Vagina (tissue), 2 donors: ENCODE data around the gene C1orf21. TPM values are rescaled to one million over a fixed set of nuclear protein-coding genes. Genes with fewer than 3 reads are reported as not detected.

Experiments used
- DNase-seq, 2 donors: peaks; one replicate each; pipeline ENCODE4 v3.0.0-alpha.2; 2017; ENCODE audit errors: extremely low spot score in 2 of 2
- H3K27ac ChIP-seq: fragments of 200-600 bp; sonication (generic); one replicate; pipeline ENCODE4 v1.5.1; 2019
- H3K27me3 ChIP-seq: fragments of 200-600 bp; sonication (generic); one replicate; pipeline ENCODE4 v1.5.1; 2019
- H3K36me3 ChIP-seq, 2 donors: fragments of 200-600 bp; sonication (generic); one replicate each; pipeline ENCODE4 v1.5.1; 2017 to 2019
- H3K4me1 ChIP-seq: fragments of 200-600 bp; sonication (generic); one replicate; pipeline ENCODE4 v1.5.1; 2019
- H3K4me3 ChIP-seq, 2 donors: fragments of 200-600 bp; sonication (generic); 1 replicate in 1 of 2; 2 replicates in 1 of 2; pipeline ENCODE4 v1.5.1; 2016 to 2019
- H3K9me3 ChIP-seq: fragments of 200-600 bp; sonication (generic); one replicate; pipeline ENCODE4 v1.5.1; 2019
- POLR2A ChIP-seq, 2 donors: fragments of 450-650 bp; IDR thresholded peaks; one replicate each; pipeline ENCODE4 v1.6.1; 2017; ENCODE audit warnings: antibody characterized with exemption in 2 of 2, mild to moderate bottlenecking in 2 of 2, moderate library complexity in 2 of 2
- POLR2AphosphoS5 ChIP-seq, 2 donors: sonication (generic); formaldehyde crosslinking; IDR thresholded peaks; one replicate each; pipeline ENCODE4 v1.9.0; 2017; ENCODE audit warnings: antibody characterized with exemption in 2 of 2, mild to moderate bottlenecking in 2 of 2, low read depth in 1 of 2; ENCODE audit not compliant: insufficient read depth in 1 of 2
- intact Hi-C: fragments of 100-400 bp; cut with DNase I; formaldehyde crosslinking; loops from one replicate; pipeline ENCODE4 v1.15.1; 2023
- total RNA-seq: library from RNA; depleted of rRNA; stranded (reverse); fragments of >200 nt; gene quantifications from one replicate; pipeline ENCODE4 v1.2.3, GENCODE V29; 2016
- TF ChIP-seq, protein P1 (sequence below), 3 experiments: fragments of 450-650 bp in 2 of 3; fragments of 200-600 bp in 1 of 3; sonication (generic) in 1 of 3; IDR thresholded peaks; one replicate each; pipeline ENCODE4 v1.5.1; 2017 to 2019; ENCODE audit warnings: antibody characterized with exemption in 3 of 3, mild to moderate bottlenecking in 2 of 3, moderate library complexity in 2 of 3

Gene C1orf21
- total RNA-seq, 1 donor from 2014 or later, result 24.1 TPM

- no peaks in the 10 kb centered on the region for H3K27me3 ChIP-seq
- no peak overlapping the region for H3K4me3 ChIP-seq
- H3K4me1 ChIP-seq, result no peaks in the 10 kb centered on the region
- H3K27ac ChIP-seq, result no peak overlapping the region
- no peak for DNase-seq
- H3K36me3 ChIP-seq, result no peaks in the 10 kb centered on the region
- TF ChIP-seq POLR2AphosphoS5 (IDR thresholded peaks at IDR 0.05; ENCODE audit: insufficient read depth in 1 of 2, low read depth in 1 of 2) (no peak), POLR2A (IDR thresholded peaks at IDR 0.05) (no peak)
- TF ChIP-seq, protein P1, sequence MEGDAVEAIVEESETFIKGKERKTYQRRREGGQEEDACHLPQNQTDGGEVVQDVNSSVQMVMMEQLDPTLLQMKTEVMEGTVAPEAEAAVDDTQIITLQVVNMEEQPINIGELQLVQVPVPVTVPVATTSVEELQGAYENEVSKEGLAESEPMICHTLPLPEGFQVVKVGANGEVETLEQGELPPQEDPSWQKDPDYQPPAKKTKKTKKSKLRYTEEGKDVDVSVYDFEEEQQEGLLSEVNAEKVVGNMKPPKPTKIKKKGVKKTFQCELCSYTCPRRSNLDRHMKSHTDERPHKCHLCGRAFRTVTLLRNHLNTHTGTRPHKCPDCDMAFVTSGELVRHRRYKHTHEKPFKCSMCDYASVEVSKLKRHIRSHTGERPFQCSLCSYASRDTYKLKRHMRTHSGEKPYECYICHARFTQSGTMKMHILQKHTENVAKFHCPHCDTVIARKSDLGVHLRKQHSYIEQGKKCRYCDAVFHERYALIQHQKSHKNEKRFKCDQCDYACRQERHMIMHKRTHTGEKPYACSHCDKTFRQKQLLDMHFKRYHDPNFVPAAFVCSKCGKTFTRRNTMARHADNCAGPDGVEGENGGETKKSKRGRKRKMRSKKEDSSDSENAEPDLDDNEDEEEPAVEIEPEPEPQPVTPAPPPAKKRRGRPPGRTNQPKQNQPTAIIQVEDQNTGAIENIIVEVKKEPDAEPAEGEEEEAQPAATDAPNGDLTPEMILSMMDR (IDR thresholded peaks at IDR 0.05), result no peak
- intact Hi-C loops, result no loop called here
- H3K9me3 ChIP-seq, result no peaks in the 10 kb centered on the region
Observed at GRCh38 chr1:184598403-184599193, 211.8 kb downstream of the C1orf21 start.

DNA sequence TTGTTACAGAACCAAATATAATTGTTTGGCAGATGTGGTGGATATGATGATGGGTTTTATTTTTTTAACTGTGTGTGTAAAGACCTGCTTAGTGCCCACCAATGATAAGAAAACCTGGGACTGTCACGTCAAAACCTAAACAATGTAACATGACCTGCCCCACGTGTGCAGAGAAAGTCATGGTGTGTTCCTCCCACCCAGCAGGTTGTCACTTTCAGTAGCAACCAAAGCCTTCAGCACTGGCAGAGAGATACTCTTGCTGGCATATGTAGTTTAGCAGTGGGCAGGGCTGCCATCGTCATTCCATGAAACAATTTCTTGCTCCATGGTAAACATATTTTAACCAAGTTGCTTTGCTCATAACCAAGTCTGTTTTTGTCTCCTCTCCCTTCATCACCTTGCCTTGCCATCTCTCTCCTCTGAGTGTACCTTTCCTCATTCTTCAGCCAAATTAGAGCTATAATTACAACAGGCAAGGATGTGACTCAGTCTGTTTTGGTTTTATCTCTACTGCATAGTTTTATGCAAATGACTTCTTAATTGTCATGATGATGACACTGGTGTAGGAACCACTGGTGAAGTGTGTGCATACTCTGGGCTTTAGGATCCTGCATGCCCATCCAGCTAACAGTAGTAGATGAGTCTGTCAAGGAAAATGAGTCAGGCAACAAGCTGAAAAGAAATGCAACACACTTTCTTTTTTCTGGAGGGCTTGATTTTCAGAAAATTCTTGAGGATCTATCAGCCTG lies 217.5 kb downstream of the C1orf21 start:
- no peak for DNase-seq
- intact Hi-C loops, result no loop called here
- H3K9me3 ChIP-seq, result no peaks in the 10 kb centered on the region
- no peaks in the 10 kb centered on the region for H3K36me3 ChIP-seq
- no peak overlapping the region for H3K27ac ChIP-seq
- no peaks in the 10 kb centered on the region for H3K27me3 ChIP-seq
- peaks cover 7% of the 10 kb centered on the region for H3K4me1 ChIP-seq
- no peak overlapping the region for H3K4me3 ChIP-seq
- TF ChIP-seq, protein P1 (IDR thresholded peaks at IDR 0.05), result no peak
- no peak for TF ChIP-seq POLR2A (IDR thresholded peaks at IDR 0.05)
- no peak for TF ChIP-seq POLR2AphosphoS5 (IDR thresholded peaks at IDR 0.05; ENCODE audit: insufficient read depth in 1 of 2, low read depth in 1 of 2)

- Histone ChIP-seq H3K9me3 (no peaks in the 10 kb centered on the region), H3K4me1 (peaks cover 19% of the 10 kb centered on the region), H3K27ac (no peak overlapping the region), H3K27me3 (no peaks in the 10 kb centered on the region), H3K4me3 (no peak overlapping the region), H3K36me3 (no peaks in the 10 kb centered on the region)
- TF ChIP-seq POLR2AphosphoS5 (IDR thresholded peaks at IDR 0.05; ENCODE audit: insufficient read depth in 1 of 2, low read depth in 1 of 2), result no peak
- TF ChIP-seq, protein P1 (IDR thresholded peaks at IDR 0.05), result no peak
- no peak for TF ChIP-seq POLR2A (IDR thresholded peaks at IDR 0.05)
- no peak for DNase-seq
- intact Hi-C loops, result no loop called here
Observed at GRCh38 chr1:184605941-184606340, 219.1 kb downstream of the C1orf21 start.

- TF ChIP-seq POLR2AphosphoS5 (IDR thresholded peaks at IDR 0.05; ENCODE audit: insufficient read depth in 1 of 2, low read depth in 1 of 2) (peak; percentile 19 to 25), POLR2A (IDR thresholded peaks at IDR 0.05) (no peak)
- H3K9me3 ChIP-seq, result no peaks in the 10 kb centered on the region
- no peak overlapping the region for H3K4me3 ChIP-seq
- DNase-seq, result no peak
- no peak overlapping the region for H3K27ac ChIP-seq
- no peaks in the 10 kb centered on the region for H3K27me3 ChIP-seq
- H3K4me1 ChIP-seq, result peaks cover 27% of the 10 kb centered on the region
- intact Hi-C loops, result no loop called here
- no peaks in the 10 kb centered on the region for H3K36me3 ChIP-seq
Observed at GRCh38 chr1:184606786-184607185, 220.0 kb downstream of the C1orf21 start.

DNA sequence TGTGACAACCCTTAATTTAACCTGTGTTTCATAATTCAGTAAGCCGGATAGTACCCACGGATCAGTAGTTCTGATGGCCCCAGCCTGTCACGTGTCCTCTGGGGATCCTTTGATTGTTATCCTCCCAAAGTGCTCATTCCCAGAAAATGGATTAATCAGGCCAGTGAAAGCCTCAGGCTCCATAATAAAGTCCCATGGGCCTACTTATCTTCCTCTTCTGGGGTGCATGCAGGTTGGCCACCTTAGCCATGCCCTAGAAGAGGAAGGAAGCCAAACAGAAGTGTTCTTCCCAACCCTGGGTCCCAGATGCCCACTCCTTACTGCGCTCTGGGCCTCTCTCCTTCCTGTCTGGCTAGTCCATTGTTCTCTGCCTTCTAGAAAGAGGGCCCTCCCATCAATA lies 221.8 kb downstream of the C1orf21 start:
- DNase-seq, result no peak
- H3K27ac ChIP-seq, result no peak overlapping the region
- no peaks in the 10 kb centered on the region for H3K27me3 ChIP-seq
- intact Hi-C loops, result no loop called here
- TF ChIP-seq POLR2A (IDR thresholded peaks at IDR 0.05), result no peak
- TF ChIP-seq, protein P1 (IDR thresholded peaks at IDR 0.05), result no peak
- no peak for TF ChIP-seq POLR2AphosphoS5 (IDR thresholded peaks at IDR 0.05; ENCODE audit: insufficient read depth in 1 of 2, low read depth in 1 of 2)
- no peak overlapping the region for H3K4me3 ChIP-seq
- H3K9me3 ChIP-seq, result no peaks in the 10 kb centered on the region
- peaks cover 30% of the 10 kb centered on the region for H3K4me1 ChIP-seq
- no peaks in the 10 kb centered on the region for H3K36me3 ChIP-seq
